Gastrocnemius medialis (tissue), 4 donors: ENCODE data around the gene FGD5.

Source experiments
- CTCF ChIP-seq, 5 experiments: fragments of 450-650 bp in 3 of 5; fragments of 200-600 bp in 2 of 5; sonication (generic) in 2 of 5; IDR thresholded peaks in 4 of 5; conservative IDR thresholded peaks in 1 of 5; 1 replicate in 4 of 5; 2 replicates in 1 of 5; pipeline ENCODE4 v1.5.1; 2016 to 2019; ENCODE audit warnings: antibody characterized with exemption in 5 of 5, mild to moderate bottlenecking in 3 of 5, moderate library complexity in 3 of 5
- POLR2A ChIP-seq, 2 donors: fragments of 450-650 bp; IDR thresholded peaks; one replicate each; pipeline ENCODE4 v1.6.1; 2017; ENCODE audit warnings: antibody characterized with exemption in 2 of 2, mild to moderate bottlenecking in 2 of 2, moderate library complexity in 2 of 2

GRCh38 chr3:14849638-14850230 lies 31.0 kb downstream of the FGD5 start:
- TF ChIP-seq POLR2A (IDR thresholded peaks at IDR 0.05) (no peak), CTCF (IDR thresholded peaks at IDR 0.05 in 4 of 5, conservative IDR thresholded peaks at IDR 0.05 in 1 of 5) (no peak)
